SK-N-DZ (cell line): Measurements from ENCODE around the gene AGAP1.

Source experiments
- DNase-seq: peaks from one replicate; pipeline ENCODE4 v3.0.0-alpha.2; 2015; ENCODE audit warnings: low spot score

Gene AGAP1

GRCh38 chr2:235729557-235729947, 235.7 kb downstream of the AGAP1 start:
- DNase-seq, result no peak

DNA sequence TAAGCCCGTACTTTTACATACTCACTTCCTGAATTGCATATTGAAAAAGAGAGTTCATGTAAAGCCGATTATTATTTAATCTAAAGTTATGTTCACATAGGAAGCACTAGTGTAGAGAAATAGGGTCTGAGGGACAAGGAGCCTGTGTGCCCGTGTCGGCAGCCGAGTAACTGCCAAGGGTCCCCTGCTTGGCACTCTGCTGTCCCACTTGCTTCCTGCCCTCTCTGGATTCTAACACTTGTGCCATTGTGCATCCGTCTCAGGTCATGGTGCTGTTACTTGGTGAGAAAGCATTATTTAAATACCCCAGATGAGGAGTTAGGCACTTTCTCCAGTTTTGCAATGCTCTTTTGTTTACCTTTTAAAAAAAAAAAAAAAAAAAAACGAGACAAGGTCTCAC, 236.3 kb downstream of the AGAP1 start:
- no peak for DNase-seq

DNA sequence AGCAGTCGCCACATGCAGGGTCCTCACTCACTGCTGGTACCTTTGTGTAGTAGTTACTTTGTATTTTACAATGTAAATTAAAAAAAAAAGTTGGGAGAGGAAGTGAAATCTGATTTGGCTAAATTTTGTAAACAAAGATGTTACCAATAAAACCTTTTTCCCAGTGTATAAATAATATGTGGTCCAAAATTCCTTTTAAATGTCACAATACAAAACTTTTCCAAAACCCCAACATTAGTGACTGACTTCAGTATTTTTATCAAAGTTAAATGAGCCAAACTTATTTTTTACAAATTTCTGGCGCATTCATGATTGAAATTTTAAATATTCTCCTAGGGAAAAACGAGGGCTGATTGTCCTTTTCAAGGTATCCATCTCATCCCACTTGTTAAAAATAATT, 239.9 kb downstream of the AGAP1 start:
- DNase-seq, result no peak

- no peak for DNase-seq
These were observed 240.3 kb downstream of the AGAP1 start for GRCh38 chr2:235734168-235734567.

DNA sequence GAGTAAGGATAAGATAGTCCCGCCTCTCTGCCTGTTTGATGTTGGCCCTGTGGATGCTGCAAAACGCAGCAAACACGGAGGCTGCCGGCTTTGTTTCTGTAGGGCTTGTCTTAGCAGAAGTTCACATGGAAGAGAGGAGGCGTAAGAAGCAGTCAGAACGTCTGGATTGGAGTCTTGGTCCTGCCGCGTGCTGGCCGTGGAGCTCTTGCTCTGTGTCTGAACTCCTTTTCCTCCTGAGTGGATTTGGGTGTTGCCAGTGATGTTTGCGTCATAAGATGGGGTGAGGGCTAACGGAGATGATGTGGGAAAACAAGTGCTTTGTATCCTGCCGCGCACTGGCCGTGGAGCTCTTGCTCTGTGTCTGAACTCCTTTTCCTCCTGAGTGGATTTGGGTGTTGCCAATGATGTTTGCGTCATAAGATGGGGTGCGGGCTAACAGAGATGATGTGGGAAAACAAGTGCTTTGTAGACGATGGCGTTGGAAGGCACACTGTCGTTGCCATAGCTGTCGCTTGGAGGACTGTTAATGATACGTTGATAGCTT, 240.9 kb downstream of the AGAP1 start:
- DNase-seq, result no peak

DNA sequence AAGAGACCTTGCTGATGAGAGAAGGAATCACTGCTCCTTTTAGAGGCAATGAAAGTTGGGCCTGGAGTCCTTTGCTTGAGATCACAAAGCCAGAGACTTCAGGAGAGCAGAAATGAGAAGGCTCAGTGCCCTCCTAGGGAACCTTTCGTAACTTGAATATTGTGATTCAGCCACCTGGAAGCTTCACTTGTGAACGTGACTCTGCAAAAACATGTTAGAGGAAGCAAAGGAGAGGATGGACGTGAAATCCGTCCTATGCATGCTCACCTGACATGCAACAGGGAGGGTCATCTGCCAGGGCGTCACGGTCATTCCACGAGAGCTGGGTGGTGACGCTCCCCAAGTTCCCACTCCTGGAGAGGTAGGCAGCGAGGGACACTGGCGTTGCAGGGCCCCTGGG, 243.6 kb downstream of the AGAP1 start:
- DNase-seq, result no peak

DNA sequence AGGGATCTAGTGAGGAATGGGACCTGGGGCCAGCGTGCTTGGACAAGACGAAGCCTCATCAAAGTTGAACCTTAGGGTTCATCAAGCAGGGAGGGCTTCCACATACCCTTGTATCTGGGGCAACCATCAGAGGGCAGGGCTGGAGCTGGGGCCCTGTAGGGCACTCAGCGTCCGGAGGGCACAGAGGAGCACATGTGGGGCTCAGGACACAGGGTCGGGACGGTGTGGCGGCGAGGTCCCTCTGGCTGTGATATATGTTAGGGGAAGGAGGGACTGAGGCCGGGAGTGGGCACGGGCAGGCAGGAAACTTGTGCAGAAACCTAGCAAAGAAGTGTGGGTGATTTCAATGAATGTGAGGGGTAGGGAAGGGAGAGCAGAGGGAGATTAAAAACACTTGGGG, 244.0 kb downstream of the AGAP1 start:
- no peak for DNase-seq

DNA sequence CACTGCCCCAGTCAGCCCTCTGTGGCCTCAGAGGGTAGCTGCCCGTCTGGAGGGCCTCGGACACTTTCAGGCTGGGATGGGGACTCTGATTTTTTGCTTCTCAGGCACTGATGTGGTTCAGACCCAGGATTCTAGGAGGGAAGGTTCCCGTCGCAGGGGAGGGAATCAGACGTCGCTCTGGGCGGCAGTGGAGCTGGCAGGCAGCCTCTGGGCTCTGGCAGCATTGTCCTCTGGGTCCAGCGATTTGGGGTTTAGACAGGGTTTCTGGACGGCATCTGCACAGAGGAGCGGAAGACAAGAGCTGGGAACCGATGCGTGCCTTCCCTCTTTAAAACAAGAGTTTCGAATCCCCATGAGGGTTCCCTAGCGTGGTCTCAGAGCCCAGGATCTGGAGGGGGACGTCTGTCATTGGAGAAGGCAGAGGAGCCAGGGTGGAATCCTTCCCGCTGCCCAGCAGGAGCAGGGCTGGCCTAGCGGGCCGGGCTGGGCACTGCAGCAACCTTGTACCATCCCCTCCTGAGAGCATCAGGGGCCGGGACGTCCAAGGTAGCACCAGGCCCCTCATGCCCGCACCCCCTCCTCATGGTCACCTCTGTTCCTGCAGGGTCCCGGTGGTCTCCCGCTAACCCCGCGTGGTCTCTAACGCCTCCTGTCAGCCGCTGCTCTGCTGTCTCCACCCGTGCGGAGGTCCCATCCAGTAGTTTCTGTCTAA, 246.0 kb downstream of the AGAP1 start:
- no peak for DNase-seq

- peak; percentile 16 for DNase-seq
These were observed 247.0 kb downstream of the AGAP1 start for GRCh38 chr2:235740821-235741220.

DNA sequence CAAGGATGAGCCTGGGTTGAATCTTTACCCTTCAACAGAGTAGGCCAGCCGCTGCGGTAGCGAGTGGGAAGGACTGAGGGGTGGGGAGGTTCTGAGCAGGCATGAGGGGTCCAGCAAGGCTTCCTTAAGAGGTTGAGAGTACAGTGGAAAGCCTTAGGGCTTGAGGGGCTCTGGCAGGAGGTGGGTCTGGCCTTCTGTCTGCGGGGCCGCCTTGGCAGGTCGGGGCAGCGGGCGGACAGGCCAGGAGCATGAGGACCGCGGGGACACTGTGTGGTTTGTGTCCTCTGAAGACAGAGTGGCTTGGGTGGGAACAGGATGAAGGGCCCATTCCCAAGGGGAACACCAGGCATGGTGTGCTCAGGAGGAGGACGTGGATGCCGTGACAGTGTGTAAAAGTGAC, 250.3 kb downstream of the AGAP1 start:
- no peak for DNase-seq

- no peak for DNase-seq
These were observed 251.8 kb downstream of the AGAP1 start for GRCh38 chr2:235745597-235745996.

DNA sequence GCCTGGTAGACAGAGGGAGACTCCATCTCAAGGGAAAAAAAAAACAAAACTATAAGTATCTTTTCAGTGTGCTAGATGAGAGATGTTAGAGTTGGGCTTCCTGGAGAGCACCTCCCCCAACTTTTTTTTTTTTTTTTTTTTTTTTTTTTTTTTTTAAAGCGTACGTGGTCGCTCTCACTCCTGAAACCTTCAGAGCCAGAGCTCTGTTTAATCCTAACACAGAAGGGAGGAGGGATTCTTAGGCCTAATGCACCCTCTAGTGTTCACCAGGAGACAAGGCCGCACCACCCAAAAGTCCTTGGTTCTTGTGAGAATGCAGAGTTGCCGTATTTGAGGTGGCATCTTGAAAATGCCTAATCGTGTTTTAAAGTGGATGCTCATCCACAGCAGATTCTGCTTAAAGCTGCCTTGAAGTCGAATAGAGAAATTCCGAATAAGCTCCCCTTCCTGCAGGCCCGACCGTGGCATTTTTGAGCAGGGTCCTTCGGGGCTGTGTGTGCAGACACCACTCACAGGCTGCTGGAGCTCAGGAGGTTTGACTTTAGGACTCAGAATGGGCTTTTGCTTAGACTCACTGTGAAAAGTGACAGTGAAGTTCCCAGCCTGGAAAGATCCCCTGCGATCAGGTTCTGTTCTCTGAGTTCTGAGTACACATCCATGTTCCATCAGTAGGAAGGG, 252.6 kb downstream of the AGAP1 start:
- peak; percentile 74 for DNase-seq

- no peak for DNase-seq
These were observed 253.3 kb downstream of the AGAP1 start for GRCh38 chr2:235747001-235747785.

DNA sequence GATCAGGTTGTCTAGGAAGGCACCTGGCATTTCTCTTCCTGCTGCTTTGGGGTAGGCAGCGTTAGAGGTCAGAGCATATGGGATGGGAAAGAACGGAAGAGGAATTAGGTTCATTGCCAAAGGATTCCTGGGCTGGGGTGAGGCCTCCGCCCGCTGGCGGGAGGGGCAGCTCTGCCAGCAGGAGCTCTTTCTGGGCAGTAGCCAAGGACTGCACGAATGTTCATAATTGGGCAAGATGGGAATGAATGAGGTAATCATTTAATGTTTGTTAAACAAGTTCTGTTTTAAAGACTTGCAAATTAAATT, 253.9 kb downstream of the AGAP1 start:
- DNase-seq, result no peak

GRCh38 chr2:235749121-235749770, 255.4 kb downstream of the AGAP1 start:
- DNase-seq, result no peak

DNA sequence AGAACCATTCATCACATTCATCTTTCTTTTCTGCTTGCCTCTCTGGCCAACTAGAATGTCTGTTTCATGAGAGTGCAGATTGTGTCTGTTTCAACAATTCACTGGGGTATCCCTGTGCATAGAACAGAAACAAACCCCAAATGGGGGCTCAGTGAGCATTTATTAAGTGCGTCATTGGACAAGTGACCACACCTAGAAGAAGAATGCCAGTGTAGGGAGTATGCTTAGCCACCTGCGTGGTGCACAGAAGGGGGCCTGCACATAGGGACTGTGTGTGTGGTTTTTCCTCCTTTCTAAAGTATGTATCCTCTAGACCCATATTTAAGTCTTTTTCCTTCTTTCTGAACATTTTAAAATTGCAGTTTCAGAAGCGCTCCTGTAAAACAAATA, 255.9 kb downstream of the AGAP1 start:
- DNase-seq, result no peak

DNA sequence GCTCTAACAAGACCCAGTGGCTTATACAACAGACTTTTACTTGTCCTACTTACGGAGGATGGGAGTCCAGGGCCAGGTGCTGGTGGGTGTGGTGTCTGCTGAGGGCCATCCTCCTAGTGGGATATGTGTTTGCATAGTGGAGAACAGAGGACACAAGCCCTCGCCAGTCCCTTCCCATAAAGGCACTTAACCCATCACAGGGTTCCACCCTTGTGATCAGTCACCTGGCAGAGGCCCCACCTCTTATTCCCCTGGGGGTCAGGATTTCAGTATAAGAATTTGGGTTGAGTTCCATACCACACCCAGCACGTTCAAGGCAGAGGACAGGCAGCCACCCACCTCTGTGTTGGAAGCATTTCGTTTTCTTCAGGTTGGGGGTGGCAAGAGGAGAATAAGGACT, 259.0 kb downstream of the AGAP1 start:
- no peak for DNase-seq

- no peak for DNase-seq
These were observed 260.7 kb downstream of the AGAP1 start for GRCh38 chr2:235754357-235755207.

DNA sequence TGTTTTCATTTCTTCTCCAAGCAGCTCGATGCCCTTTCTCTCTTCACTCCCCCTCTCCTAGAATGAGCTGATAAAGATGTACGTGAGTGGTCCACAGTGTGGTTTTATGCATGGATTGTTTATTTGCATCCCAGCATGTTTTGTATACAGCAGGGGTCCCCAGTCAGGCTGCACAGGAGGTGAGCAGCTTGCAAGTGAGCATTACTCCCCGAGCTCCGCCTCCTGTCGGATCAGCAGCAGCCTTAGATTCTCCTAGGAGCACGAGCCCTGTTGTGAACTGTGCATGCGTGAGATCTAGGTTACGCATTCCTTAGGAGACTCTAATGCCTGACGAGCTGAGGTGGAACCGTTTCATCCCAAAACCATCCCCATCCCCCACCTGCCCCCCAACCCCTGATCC, 262.6 kb downstream of the AGAP1 start:
- no peak for DNase-seq

DNA sequence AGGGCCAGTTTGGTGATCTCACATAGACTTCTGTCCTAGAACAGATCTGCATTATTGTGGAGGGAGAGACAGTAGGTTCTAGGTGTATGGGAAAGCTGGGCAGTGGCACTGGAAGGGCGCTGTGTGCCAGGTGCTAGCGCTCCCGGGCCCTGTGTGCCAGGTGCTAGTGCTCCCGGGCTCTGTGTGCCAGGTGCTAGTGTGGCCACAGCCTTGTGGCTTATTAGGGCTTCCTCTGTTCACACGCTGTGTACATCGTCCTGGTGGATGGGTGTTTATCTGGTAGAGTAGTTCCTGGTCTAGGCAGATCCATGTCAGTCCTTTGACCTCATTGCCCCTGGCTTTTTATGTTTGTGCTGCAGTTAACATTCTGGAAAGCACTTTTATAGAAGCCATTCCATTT, 263.4 kb downstream of the AGAP1 start:
- DNase-seq, result no peak

GRCh38 chr2:235757640-235758039, 263.8 kb downstream of the AGAP1 start:
- DNase-seq, result no peak
